HG02981 (cell line): ENCODE measurements around the gene TRIM17.
"Not testable (repeated sequence)": the region's sequence is repeated elsewhere in the genome, so short reads cannot be mapped to it uniquely, and the experiment has no call there.

ENCODE experiments used
- ATAC-seq: cut with Tn5 transposase; IDR thresholded peaks from one replicate; pipeline ENCODE4 v1.9.1; 2021; ENCODE audit warnings: mild to moderate bottlenecking, moderate library complexity; ENCODE audit not compliant: unreplicated experiment

The TRIM17 gene

DNA sequence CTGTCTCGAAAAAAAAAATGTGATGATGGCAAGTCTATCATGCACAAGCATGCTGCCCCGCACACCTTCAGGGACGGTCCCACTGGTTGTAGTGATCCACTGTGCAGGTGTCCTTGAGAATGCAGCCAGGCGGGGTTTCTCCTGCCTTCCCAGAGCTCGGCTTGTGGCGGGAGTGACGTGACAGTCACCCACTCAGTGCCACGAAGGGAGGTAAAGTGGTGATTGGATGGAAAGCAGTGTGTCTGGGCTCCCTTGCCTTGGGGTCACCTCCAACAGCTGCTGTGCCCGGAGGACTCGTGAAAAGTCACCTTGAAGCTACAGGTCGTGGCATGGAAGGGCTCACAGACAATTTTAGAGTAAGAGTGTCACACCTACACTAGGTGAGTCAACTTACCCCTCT is 33.5 kb upstream of the TRIM17 start:
- ATAC-seq = no peak

DNA sequence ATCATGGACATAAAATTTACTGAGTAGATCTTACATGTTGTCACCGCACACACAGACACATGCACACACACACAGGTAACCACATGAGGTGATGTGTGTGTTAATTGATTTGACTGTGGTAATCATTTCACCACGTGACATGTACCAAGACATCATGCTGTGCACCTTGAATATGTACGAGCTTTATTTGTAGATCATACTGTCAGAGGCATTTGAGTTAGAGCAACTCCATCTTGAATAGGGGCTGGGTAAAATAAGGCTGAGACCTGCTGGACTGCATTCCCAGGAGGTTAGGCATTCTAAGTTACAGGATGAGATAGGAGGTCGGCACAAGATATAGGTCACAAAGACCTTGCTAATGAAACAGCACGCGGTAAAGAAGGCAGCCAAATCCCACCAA is 31.7 kb upstream of the TRIM17 start:
- no peak for ATAC-seq

DNA sequence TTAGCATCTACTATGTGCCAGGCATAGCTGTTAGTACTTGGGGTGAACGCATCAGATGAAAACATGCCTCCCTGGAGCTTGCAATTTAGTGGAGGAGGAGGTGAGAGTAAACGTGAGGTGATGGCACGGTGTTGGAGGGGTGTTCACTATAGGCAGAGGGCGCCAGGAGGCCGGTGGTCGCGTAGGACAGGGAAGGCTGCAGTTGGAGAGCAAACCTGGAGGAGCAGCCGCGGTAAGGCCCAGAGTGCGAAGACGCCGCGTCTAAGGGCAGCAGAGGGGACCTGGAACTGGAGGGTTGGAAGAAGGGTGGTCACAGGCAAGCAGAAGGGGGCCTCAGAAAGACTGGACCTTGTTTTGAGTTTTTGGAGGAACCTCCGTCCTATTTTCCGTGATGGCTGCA is 30.2 kb upstream of the TRIM17 start:
- no peak for ATAC-seq

DNA sequence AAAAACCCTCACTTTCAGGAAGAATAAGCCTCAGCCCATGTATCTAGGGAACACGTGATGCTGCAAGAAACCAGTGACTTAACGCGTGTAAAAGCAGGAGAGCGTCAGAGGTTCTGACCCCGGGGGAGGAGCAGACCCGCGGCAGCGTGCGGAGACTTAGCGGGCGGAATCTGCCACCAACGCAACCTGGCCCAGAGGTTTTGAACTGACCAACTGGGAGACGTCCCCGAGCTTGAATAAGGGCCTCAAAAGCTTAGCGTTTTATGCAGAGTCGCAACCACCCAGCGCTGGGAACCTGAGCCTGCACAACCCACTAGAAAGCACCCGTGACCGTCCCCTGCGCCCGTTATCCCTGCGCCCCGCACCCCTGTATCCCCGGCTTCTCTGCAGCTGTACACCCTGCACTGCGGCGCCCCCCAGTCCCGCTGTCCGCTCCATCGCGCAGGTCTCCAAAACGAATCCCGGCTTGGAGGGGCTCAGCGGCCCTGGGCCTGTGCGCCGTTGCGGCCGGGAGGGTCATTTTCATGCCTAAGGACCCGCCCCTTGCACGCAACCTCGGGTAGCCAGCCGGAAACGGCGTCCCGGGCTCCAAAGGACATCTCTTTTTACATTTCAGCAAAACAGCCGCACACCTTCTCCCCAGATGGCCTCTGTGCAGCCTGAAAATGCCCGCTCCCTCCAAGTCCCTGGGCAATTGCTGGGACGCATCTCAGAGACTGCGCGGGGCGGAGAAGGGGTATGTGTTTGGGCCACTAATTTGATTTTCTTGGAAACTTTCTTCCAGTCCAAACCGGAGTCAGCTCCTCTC is 29.4 kb upstream of the TRIM17 start:
- no peak for ATAC-seq

DNA sequence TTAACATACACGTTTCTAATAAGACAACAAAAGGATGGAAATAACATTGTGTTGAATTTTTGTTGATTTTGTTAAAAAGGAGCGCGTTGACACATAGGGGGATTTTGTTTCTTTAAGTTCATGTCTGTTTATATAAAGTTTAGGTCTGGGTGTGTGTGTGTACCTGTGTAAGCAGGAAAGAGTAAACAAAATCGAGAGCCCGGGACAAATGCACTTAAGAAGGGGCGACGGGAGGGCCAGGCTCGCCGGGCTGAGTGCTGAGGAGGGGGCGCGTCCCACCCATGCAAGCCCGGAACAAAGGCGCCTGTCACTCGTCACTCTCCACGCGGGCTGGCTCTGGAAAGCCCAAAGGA is 28.8 kb upstream of the TRIM17 start:
- no peak for ATAC-seq

DNA sequence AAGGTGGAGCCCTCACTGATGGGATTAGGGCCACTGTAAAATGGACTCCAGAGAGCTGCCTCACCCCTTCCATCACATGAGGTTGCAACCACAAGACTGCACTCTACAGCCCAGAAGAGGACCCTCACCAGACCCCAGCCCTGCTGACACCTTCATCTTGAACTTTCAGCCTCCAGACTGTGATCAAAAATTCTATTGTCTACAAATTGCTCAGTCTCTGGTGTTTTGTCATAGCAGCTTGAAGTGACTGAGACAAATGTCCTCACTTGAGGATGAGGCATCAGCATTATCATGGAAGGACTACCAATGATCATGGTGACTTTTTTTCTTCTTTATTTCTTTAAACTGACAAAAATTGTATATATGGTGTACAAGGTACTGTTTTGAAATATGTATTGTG is 26.7 kb upstream of the TRIM17 start:
- ATAC-seq = no peak

DNA sequence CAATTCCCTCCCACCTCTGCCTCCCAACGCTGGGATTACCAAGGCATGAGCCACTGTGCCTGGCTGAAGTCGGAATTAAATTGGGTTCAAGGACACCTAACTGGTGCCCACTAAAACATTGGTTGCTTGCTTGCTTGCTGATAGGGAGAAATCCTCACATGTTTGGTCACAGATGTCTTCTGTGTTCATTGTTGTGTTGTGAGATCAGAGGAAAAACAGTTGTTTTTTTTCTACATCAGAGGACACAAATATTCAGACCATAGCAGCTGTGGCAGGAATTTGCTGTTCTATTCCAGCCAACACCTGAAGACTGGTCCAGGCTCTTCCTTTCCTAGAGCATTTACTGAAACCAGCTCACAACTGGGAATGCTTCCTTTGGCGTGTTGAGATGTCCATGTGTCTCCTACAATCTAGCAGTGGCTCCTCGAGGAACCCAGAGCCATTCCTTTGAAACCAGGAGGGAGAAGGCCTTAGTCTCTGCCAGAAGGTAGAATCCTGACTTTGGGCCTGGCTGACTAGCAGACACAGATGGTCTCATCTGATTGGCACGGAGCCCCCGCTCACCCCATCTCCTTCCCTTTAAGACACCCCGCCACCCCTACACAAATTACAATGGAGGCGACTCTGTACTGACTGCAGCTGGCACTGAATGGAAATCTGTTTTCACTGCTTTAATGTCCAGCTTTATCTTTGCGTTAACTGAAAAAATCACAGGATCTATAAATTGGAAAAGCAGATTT is 24.3 kb upstream of the TRIM17 start:
- no peak for ATAC-seq

DNA sequence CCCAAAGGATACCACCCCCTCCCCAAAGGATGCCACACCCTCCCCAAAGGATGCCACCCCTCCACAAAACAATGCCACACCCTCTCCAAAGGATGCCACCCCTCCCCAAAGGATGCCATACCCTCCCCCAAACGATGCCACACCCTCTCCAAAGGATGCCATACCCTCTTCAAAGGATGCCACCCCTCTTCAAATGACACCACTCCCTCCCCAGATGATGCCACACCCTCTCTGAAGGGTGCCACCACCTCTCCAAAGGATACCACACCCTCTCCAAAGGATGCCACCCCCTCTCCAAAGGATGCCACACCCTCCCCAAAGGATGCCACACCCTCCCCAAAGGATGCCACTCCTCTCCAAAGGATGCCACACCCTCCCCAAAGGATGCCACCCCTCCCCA is 21.6 kb upstream of the TRIM17 start:
- ATAC-seq = no peak

DNA sequence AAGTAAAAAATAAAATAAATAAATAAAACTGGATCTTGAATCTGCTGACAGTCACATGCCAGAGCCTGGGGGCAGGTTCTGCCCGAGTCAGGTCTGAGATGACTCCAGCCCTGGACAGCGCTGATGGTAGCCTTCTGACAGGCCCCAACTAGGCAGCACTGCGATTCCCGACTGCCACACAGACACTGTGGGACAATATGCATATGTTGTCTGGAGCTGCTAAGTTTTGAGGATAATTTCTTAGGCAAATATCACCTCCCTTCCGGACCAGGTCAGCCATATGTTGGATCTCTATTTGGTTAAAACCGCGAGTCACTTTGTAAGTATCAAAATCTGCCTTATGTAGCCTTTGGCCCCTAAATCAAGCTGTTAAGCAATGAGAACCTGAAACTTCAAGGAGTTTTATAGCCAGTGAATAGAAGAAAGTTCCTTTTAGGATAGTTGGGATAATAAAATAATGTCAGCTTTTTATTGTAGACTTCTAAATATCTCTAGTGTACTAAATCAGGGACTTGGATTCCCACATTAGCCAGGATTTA is 20.8 kb upstream of the TRIM17 start:
- ATAC-seq = no peak

DNA sequence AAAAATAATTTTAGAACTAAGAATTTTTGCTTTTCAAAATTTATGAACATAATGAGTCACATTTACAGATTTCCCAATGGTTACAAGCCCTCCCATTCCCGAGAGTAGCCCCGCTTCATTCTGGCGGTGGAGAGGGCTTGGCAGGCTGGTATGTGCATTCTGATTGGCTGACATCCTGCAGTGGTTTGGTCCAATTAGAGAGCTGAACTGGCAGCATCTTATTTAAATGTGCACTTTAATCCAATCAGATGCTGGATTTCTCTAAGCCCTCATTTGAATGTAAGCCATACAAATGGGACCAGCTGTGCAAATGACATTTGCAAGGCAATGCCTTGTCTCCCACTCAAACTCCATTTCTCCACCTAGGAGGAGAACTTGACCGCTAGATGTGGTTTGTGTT is 18.0 kb upstream of the TRIM17 start:
- ATAC-seq = no peak

DNA sequence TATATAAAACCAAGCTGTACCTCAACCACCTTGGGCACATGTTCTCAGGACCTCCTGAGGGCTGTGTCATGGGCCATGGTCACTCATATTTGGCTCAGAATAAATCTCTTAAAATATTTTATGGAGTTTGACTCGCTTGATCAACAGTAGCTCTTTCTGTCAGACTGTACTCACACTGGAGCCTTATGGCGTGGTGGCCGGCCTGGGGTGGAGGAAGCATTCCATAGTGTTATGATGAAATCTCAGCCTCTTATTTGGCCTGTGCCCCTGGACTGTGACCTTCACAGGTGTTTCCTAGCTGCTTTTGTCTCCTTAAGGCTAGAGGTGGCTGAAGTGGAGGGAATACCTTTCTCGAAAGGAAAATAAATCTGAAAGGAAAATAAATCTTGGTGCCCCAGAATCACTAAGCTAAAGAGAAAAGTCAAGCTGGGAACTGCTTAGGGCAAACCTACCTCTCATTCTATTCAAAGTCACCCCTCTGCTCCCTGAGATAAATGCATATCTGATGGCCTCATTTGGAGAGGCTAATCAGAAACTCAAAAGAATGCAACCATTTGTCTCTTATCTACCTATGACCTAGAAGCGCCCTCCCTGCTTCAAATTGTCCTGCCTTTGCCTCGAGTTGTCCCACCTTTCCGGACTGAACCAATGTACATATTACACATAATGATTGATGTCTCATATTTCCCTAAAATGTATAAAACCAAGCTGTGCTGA is 16.8 kb upstream of the TRIM17 start:
- ATAC-seq = not testable (repeated sequence)

DNA sequence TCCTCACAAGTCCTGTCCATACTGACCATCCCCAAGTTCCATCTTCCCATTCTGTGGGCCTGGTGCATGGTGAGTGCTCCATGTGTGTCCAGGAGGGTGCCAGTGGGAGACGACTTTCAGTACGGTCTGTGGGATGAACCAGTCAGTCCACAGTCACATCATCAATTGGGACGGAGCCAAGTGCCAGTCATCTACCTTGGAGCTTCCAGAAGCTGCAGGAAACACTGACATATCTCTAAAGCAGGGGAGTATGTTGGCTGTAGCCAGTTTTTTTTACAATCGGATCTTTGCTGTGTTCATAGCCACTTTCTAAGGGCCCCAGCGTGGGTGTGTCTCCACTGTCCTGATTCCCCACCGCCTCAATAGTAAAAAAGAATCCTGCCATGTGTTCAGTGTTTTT is 13.6 kb upstream of the TRIM17 start:
- no peak for ATAC-seq

DNA sequence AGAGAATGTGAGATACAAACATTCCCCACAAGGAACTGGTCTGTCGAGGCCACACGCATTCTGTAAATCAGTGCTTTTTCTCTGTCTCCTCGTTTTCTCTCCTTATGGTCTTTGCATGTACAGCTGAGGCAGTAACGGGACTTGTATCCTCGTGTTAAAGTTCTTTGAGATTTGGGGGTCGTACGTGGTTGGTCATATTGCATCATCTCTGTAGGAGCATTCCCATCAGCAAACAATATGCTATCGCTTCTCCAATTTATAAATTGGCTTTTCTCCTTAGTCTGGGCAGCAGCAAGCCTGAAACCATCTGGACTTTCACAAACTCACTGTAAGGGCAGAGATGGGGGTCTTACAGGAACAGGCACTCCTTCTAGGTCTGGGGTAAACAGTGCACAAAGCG is 13.0 kb upstream of the TRIM17 start:
- no peak for ATAC-seq

DNA sequence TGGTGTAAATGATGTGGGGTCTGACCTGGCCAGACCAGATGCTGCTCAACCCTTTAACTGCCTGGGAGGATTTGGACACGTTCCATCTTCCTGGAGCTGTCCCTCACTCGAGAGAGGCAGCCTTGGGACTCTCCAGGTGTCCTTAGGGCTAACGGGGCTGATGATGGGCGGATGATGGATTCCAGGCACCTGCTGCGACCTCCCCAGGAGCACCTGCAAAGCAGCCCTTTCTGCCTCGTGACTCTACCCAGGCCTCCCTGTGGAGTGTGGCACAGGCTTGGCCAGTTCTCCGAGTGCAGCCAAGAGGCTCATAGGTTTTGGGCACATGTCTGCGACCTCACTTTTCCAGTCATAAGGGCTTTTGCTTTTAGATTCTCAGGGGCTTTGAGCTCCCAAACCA is 12.3 kb upstream of the TRIM17 start:
- ATAC-seq = no peak

DNA sequence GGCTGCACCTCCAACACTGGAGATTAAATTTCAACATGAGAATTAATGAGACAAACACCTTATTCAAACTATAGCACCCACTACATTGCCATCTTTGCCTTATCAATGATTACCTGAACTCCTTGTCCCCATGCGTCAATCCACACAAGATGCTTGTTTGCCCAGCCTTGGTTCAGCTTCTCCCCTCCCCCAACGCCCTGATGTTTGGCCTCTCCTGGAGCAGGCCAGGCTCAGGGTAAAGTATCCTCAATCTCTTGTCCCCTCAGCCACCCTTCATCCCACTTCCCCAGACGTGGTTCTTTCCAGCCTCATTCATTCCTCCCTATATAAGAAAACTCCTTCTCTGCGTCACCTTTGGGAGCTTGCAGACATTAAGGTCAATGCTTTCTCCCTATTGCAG is 11.8 kb upstream of the TRIM17 start:
- ATAC-seq = no peak

DNA sequence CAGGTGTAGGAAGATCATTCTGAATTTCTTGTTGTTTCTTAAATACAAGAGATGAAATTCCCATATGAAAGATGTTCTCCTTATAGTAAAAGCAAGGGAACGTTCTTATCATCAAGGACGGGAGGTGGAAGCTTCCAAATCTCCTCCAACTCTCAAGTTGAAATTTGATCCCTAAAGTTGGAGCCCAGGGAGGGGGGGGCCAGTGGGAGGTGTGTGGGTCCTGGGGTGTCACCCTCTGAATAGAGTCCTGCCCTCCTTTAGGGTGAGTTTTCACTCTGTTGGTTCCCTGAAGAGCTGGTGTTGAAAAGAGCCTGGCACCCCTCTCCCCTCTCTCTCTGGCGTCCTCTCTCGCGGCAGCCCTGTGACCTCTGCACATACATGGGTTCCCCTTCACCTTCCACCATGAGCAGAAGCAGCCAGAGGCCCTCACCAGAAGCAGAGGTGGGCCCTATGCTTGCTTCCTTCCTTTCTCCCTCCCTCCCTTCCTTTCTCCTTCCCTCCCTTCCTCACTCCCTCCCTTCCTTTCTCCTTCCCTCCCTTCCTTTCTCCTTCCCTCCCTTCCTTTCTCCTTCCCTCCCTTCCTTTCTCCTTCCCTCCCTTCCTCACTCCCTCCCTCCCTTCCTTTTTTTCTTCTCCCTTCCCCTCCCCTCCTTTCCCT is 10.0 kb upstream of the TRIM17 start:
- ATAC-seq = no peak

DNA sequence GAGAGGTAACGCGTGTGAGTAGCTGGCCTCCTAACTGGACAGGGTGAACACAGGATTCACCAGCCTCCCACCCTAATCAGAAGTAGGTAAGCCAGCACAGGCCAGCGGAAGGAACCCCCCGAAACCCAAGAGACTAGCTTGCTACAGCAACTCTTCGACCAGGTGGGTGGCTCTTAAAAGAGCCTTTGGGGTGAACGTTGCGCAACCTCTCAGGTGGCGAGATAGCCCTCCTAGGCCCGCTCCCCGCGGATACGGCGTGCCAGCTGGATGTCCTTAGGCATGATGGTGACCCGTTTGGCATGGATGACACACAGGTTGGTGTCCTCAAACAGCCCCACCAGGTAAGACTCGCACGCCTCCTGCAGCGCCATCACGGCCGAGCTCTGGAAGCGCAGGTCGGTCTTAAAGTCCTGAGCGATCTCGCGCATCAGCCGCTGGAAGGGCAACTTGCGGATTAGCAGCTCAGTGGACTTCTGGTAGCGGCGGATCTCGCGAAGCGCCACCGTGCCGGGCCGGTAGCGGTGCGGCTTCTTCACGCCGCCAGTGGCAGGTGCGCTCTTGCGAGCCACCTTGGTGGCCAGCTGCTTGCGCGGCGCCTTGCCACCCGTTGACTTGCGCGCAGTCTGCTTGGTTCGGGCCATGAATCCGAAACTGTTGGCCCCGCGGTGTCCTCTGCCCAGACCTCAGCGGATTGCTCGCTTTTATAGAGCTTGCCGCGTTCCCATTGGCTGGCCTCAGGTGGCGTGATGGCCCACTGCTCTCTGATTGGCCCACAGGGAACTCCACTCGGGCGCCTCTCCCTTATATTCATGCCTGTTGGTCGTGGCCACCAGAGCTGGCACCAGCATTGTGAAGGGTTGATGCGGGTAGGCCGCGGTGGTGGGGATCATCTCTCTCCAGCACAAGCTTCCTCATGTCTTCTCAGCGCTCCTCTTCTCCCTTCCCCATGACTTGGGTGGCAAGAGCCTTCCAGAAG is 8.3 kb upstream of the TRIM17 start:
- no peak for ATAC-seq

DNA sequence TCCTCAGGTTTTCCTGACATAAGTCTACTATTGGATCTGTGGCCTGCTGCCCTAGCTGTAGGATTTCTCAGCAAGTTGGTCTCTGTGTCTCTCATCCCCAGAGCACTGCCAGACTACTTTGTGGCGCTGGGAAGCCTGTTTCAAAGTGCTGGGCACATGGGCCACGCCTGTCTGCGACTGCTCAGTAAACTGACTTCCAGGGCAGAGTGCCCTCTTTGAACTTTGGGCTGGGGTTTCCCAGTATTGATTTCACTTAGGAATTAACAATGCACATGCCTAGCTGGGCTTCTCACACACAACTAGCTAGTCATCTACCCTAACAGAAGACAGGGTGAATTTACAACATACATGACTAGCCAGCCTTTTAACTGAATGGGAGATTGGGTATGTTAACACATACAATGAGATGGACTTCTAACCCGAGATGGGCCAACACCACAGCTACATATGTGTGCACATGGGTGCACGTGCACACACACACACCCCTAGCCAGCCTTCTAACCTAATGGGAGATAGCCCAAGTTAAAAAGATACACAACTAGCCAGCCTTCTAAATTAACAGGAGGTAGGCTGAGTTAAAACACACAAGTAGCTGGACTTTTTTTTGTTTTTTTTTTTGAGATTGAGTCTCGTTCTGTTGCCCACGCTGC is 6.9 kb upstream of the TRIM17 start:
- no peak for ATAC-seq

DNA sequence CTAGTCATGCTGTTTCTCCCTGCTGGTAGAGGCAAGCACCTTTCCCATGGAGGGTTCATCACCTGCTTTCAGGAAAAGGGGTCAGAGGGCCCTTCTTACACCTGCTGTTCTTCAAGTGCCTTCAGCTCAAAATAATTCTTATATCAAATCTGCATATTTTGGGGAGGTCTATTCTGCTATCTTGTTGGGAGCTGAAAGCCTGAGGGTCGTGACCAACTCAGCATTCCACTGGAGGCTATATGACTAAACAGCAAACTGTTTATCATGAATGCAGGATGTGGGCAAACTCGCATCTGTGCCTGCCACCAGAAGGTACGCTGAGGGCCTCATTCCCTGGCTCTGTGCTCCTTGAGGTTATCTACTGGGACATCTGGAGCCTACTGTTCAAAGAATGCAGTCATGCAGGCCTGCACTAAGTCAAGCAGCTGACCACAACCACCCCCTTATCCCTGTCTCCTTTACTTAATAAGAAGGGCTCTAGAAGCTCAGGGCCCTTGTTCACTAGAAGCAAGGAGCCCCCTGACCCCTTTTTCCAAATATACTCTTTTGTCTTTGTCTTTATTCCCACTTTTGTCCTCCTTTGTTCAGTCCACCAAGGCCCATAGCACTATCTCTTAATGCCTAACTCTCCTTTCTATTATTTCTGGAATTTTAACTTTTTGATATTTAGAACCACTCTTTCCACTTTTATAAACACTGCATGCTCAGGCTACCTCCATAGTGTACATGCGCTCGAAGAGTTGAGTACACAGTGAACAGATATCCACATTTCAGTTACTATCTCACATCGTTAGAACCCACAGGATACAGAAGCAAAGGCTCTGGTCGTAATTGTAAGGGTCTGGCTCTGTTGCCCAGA is 4.5 kb upstream of the TRIM17 start:
- ATAC-seq = no peak
